H1 (cell line): Measurements from ENCODE around the gene STX8. TPM values are rescaled to one million over a fixed set of nuclear protein-coding genes. Genes with fewer than 3 reads are reported as not detected.

Experiments
- ATF2 ChIP-seq: IDR thresholded peaks from 2 replicates; pipeline ENCODE4 v1.6.1; 2012; ENCODE audit warnings: low read length, inconsistent platforms
- CHD7 ChIP-seq: fragments of 300-600 bp; sonication (generic); IDR thresholded peaks from 2 replicates; pipeline ENCODE4 v1.7.1; 2012; ENCODE audit warnings: low read length, moderate library complexity, mild to moderate bottlenecking, inconsistent platforms; ENCODE audit not compliant: insufficient replicate concordance
- E2F6 ChIP-seq: IDR thresholded peaks from 2 replicates; pipeline ENCODE4 v1.6.1; 2012; ENCODE audit warnings: inconsistent platforms
- EP300 ChIP-seq, 2 experiments: IDR thresholded peaks; 1 replicate in 1 of 2; 2 replicates in 1 of 2; pipeline ENCODE4 v1.6.1; 2011 to 2012; ENCODE audit warnings: low read depth in 2 of 2, low read length in 2 of 2, mild to moderate bottlenecking in 2 of 2, borderline replicate concordance in 1 of 2, inconsistent platforms in 1 of 2, moderate library complexity in 1 of 2
- EZH2 ChIP-seq: fragments of 200-600 bp; sonication (generic); IDR thresholded peaks from 2 replicates; pipeline ENCODE4 v1.7.1; 2012; ENCODE audit warnings: low read depth, mild to moderate bottlenecking, moderate library complexity, low read length, inconsistent platforms; ENCODE audit not compliant: severe bottlenecking
- JUN ChIP-seq: IDR thresholded peaks from 2 replicates; pipeline ENCODE4 v1.6.1; 2011; ENCODE audit warnings: low read depth, mild to moderate bottlenecking, improper control_type of control experiment, low read length
- POU5F1 ChIP-seq: IDR thresholded peaks from 2 replicates; pipeline ENCODE4 v1.6.1; 2011; ENCODE audit warnings: low read depth, mild to moderate bottlenecking, low read length, moderate library complexity
- SUZ12 ChIP-seq: fragments of 200-600 bp; sonication (generic); IDR thresholded peaks from 2 replicates; pipeline ENCODE4 v1.6.1; 2012; ENCODE audit warnings: mild to moderate bottlenecking, inconsistent platforms, low read length, moderate library complexity, mixed read lengths
- YY1 ChIP-seq: IDR thresholded peaks from 2 replicates; pipeline ENCODE4 v1.6.1; 2011; ENCODE audit warnings: low read depth, mild to moderate bottlenecking, low read length
- polyA plus RNA-seq, 7 experiments: library from polyadenylated mRNA; depleted of rRNA in 3 of 7; stranded (reverse) in 5 of 7; unstranded in 2 of 7; fragments of >200 nt in 5 of 7; fragments of 200-250 nt in 2 of 7; gene quantifications; 1 replicate in 5 of 7; 2 replicates in 1 of 7; 4 replicates in 1 of 7; pipeline versions ENCODE4 v1.2.1 to v1.2.3, GENCODE V29; 2011 to 2013; ENCODE audit warnings: missing spikeins in 2 of 7, mixed read lengths in 2 of 7
- total RNA-seq: library from RNA; stranded (reverse); fragmentation: NEBNext Ultra II Directional; extraction: Animal tissue kit (Norgen Biotek cat#: 25700); gene quantifications from 2 replicates; pipeline ENCODE4 v1.2.1, GENCODE V29; 2021

STX8 gene
- total and polyA plus RNA-seq, 2 of the 8 experiments (the other 6 are each of a cell fraction or from before 2014, with no cell fraction given), result 22.8 to 42.5 TPM

GRCh38 chr17:9571201-9571600, 4.4 kb downstream of the STX8 start (continued):
- TF ChIP-seq CHD7 (no peak), YY1 (no peak), EP300 (IDR thresholded peaks at IDR 0.05; ENCODE audit: borderline replicate concordance in 1 of 2, low read depth in 2 of 2, low read length in 2 of 2) (no peak), EZH2 (no peak), E2F6 (no peak), SUZ12 (no peak), ATF2 (no peak), JUN (no peak), POU5F1 (no peak)
